ENCODE data around the gene ABTB2. TPM values are rescaled to one million over a fixed set of nuclear protein-coding genes. Genes with fewer than 3 reads are reported as not detected.
"Not testable (repeated sequence)": the region's sequence is repeated elsewhere in the genome, so short reads cannot be mapped to it uniquely, and the experiment has no call there.

Gene ABTB2
- polyA plus RNA-seq, 1 donor (not counting 4 experiments of a cell fraction or from before 2014, with no cell fraction given), result 1.0 TPM

- dilution Hi-C loops (cut with MboI; ENCODE audit: extremely low pct_ligation_motif_present, low sequenced_read_pairs), result no loop called here
- Histone ChIP-seq H2AFZ (ENCODE audit: control insufficient read depth, low read length) (no peak overlapping the region), H3K9me3 (ENCODE audit: control insufficient read depth, low read depth, low read length) (no peaks in the 10 kb centered on the region), H3K4me3 (ENCODE audit: control insufficient read depth in 2 of 3, extremely low read depth in 1 of 3, insufficient read depth in 2 of 3, low read depth in 1 of 3, low read length in 3 of 3) (no peak overlapping the region), H3K27me3 (ENCODE audit: control insufficient read depth, extremely low read depth, insufficient read depth, low read length) (no peaks in the 10 kb centered on the region), H3K9ac (ENCODE audit: control insufficient read depth, extremely low read depth, insufficient read depth, low read length) (no peak overlapping the region), H4K20me1 (ENCODE audit: control insufficient read depth, extremely low read depth, insufficient read depth, low read length) (no peaks in the 10 kb centered on the region), H3K9me1 (ENCODE audit: control insufficient read depth, extremely low read depth, insufficient read depth, low read length) (no peaks in the 10 kb centered on the region), H3K79me2 (ENCODE audit: control insufficient read depth, insufficient read depth, low read length) (no peaks in the 10 kb centered on the region), H3K36me3 (ENCODE audit: control insufficient read depth in 2 of 2, extremely low read depth in 1 of 2, insufficient read depth in 2 of 2, low read length in 2 of 2) (no peaks in the 10 kb centered on the region), H3K4me1 (ENCODE audit: control insufficient read depth, extremely low read depth, insufficient read depth, low read length) (peaks cover 4% of the 10 kb centered on the region), H3K4me2 (ENCODE audit: control insufficient read depth, extremely low read depth, insufficient read depth, low read depth, low read length) (no peak overlapping the region), H3K27ac (ENCODE audit: control insufficient read depth, insufficient read depth, low read length) (no peak overlapping the region)
- DNase-seq (ENCODE audit: low read depth, low spot score), result no peak
- TF ChIP-seq EZH2 (IDR thresholded peaks at IDR 0.05; ENCODE audit: low read length), result no peak
- no peak for TF ChIP-seq CTCF (optimal IDR thresholded peaks at IDR 0.05 in 1 of 3, IDR thresholded peaks at IDR 0.05 in 1 of 3, conservative IDR thresholded peaks at IDR 0.05 in 1 of 3; ENCODE audit: extremely low read depth in 1 of 3, insufficient read depth in 2 of 3, low read length in 3 of 3)
- no peak for FAIRE-seq
Observed at GRCh38 chr11:34219941-34220370, 137.9 kb downstream of the ABTB2 start.

- no peak for DNase-seq (ENCODE audit: low read depth, low spot score)
- Histone ChIP-seq H3K9me1 (ENCODE audit: control insufficient read depth, extremely low read depth, insufficient read depth, low read length) (no peaks in the 10 kb centered on the region), H3K27ac (ENCODE audit: control insufficient read depth, insufficient read depth, low read length) (no peak overlapping the region), H3K4me1 (ENCODE audit: control insufficient read depth, extremely low read depth, insufficient read depth, low read length) (peaks cover 9% of the 10 kb centered on the region), H4K20me1 (ENCODE audit: control insufficient read depth, extremely low read depth, insufficient read depth, low read length) (no peaks in the 10 kb centered on the region), H3K9me3 (ENCODE audit: control insufficient read depth, low read depth, low read length) (no peaks in the 10 kb centered on the region), H3K4me3 (ENCODE audit: control insufficient read depth in 2 of 3, extremely low read depth in 1 of 3, insufficient read depth in 2 of 3, low read depth in 1 of 3, low read length in 3 of 3) (no peak overlapping the region), H3K4me2 (ENCODE audit: control insufficient read depth, extremely low read depth, insufficient read depth, low read depth, low read length) (no peak overlapping the region), H3K36me3 (ENCODE audit: control insufficient read depth in 2 of 2, extremely low read depth in 1 of 2, insufficient read depth in 2 of 2, low read length in 2 of 2) (no peaks in the 10 kb centered on the region), H3K9ac (ENCODE audit: control insufficient read depth, extremely low read depth, insufficient read depth, low read length) (no peak overlapping the region), H3K79me2 (ENCODE audit: control insufficient read depth, insufficient read depth, low read length) (no peaks in the 10 kb centered on the region), H3K27me3 (ENCODE audit: control insufficient read depth, extremely low read depth, insufficient read depth, low read length) (no peaks in the 10 kb centered on the region), H2AFZ (ENCODE audit: control insufficient read depth, low read length) (no peak overlapping the region)
- no peak for TF ChIP-seq EZH2 (IDR thresholded peaks at IDR 0.05; ENCODE audit: low read length)
- TF ChIP-seq CTCF (optimal IDR thresholded peaks at IDR 0.05 in 1 of 3, IDR thresholded peaks at IDR 0.05 in 1 of 3, conservative IDR thresholded peaks at IDR 0.05 in 1 of 3; ENCODE audit: extremely low read depth in 1 of 3, insufficient read depth in 2 of 3, low read length in 3 of 3), result no peak
- dilution Hi-C loops (cut with MboI; ENCODE audit: extremely low pct_ligation_motif_present, low sequenced_read_pairs), result no loop called here
- FAIRE-seq, result no peak
Observed at GRCh38 chr11:34219279-34219678, 138.5 kb downstream of the ABTB2 start.

- H3K4me2 ChIP-seq (ENCODE audit: control insufficient read depth, extremely low read depth, insufficient read depth, low read depth, low read length); H3K79me2 ChIP-seq (ENCODE audit: control insufficient read depth, insufficient read depth, low read length); DNase-seq (ENCODE audit: low read depth, low spot score); H3K27ac ChIP-seq (ENCODE audit: control insufficient read depth, insufficient read depth, low read length); H3K9me3 ChIP-seq (ENCODE audit: control insufficient read depth, low read depth, low read length); H4K20me1 ChIP-seq (ENCODE audit: control insufficient read depth, extremely low read depth, insufficient read depth, low read length); H2AFZ ChIP-seq (ENCODE audit: control insufficient read depth, low read length); H3K36me3 ChIP-seq (ENCODE audit: control insufficient read depth in 2 of 2, extremely low read depth in 1 of 2, insufficient read depth in 2 of 2, low read length in 2 of 2); H3K9ac ChIP-seq (ENCODE audit: control insufficient read depth, extremely low read depth, insufficient read depth, low read length); H3K4me1 ChIP-seq (ENCODE audit: control insufficient read depth, extremely low read depth, insufficient read depth, low read length); dilution Hi-C loops (cut with MboI; ENCODE audit: extremely low pct_ligation_motif_present, low sequenced_read_pairs); FAIRE-seq; H3K27me3 ChIP-seq (ENCODE audit: control insufficient read depth, extremely low read depth, insufficient read depth, low read length); H3K9me1 ChIP-seq (ENCODE audit: control insufficient read depth, extremely low read depth, insufficient read depth, low read length); H3K4me3 ChIP-seq (ENCODE audit: control insufficient read depth in 2 of 3, extremely low read depth in 1 of 3, insufficient read depth in 2 of 3, low read depth in 1 of 3, low read length in 3 of 3): not testable (repeated sequence)
Observed at GRCh38 chr11:34218756-34219155, 139.1 kb downstream of the ABTB2 start.

Measured in keratinocyte (primary cell).